HepG2 (cell line): ENCODE results near the gene KLF6. TPM values are rescaled to one million over a fixed set of nuclear protein-coding genes. Genes with fewer than 3 reads are reported as not detected.

Experiments used
- ATAC-seq: fragments of 200-7000 bp; cut with Tn5 transposase; 3 replicates; pipeline ENCODE4 v1.9.1; 2020; ENCODE audit warnings: mild to moderate bottlenecking, moderate library complexity
- BruUV-seq: library from RNA; stranded (reverse); fragments of 400-500 nt; replicated peaks from 2 replicates; lab custom pipeline; 2021; lab: Mats Ljungman, UMichigan
- CTCF ChIA-PET: fragments of 300-600 bp; formaldehyde crosslinking; extraction: SDS; loops from one replicate; lab custom pipeline; 2021; ENCODE audit warnings: low total read pairs, inconsistent platforms, low intra/inter-chr PET ratio; lab: Yijun Ruan, JAX
- POLR2A ChIA-PET: fragments of 350-600 bp; sonication (Branson Sonifier 250); formaldehyde crosslinking; loops from one replicate; lab custom pipeline; 2020; ENCODE audit warnings: antibody characterized with exemption, inconsistent platforms; lab: Yijun Ruan, JAX
- DNase-seq: peaks from one replicate; pipeline ENCODE4 v3.0.0-alpha.2; 2015; ENCODE audit warnings: low spot score
- FAIRE-seq: peaks from 3 replicates; lab custom pipeline; 2011; peaks lifted over from hg19 to GRCh38; lab: Jason Lieb, UNC
- H2AFZ ChIP-seq: one replicate; pipeline ENCODE4 v1.6.1; 2011; ENCODE audit warnings: low read length, inconsistent platforms
- H3K27ac ChIP-seq: fragments of 300-600 bp; 3 replicates; pipeline ENCODE4 v1.8.0; 2011; ENCODE audit warnings: mixed run types, mild to moderate bottlenecking, mixed read lengths, low read length, inconsistent platforms; ENCODE audit not compliant: insufficient read depth; ENCODE audit errors: extremely low read length
- H3K27me3 ChIP-seq, 2 experiments: fragments of 200-600 bp in 1 of 2; 2 replicates in 1 of 2; 3 replicates in 1 of 2; pipeline versions ENCODE4 v1.6.0 to v1.8.0; 2011; ENCODE audit warnings: low read length in 2 of 2, mild to moderate bottlenecking in 2 of 2, moderate library complexity in 2 of 2, inconsistent platforms in 1 of 2; ENCODE audit not compliant: insufficient read depth in 2 of 2, control insufficient read depth in 1 of 2
- H3K36me3 ChIP-seq, 2 experiments: fragments of 200-600 bp in 1 of 2; replicated peaks in 1 of 2; 2 replicates in 1 of 2; 3 replicates in 1 of 2; pipeline versions ENCODE4 v1.5.1 to v1.8.0; 2011; ENCODE audit warnings: low read length in 2 of 2, inconsistent platforms in 1 of 2; ENCODE audit not compliant: insufficient read depth in 2 of 2, control insufficient read depth in 1 of 2
- H3K4me1 ChIP-seq: 2 replicates; pipeline ENCODE4 v1.5.1; 2012; ENCODE audit warnings: low read length, inconsistent platforms; ENCODE audit not compliant: insufficient read depth
- H3K4me2 ChIP-seq: 2 replicates; pipeline ENCODE4 v1.6.0; 2011; ENCODE audit warnings: low read depth, low read length, inconsistent platforms
- H3K4me3 ChIP-seq, 3 experiments: fragments of 200-600 bp in 1 of 3; sonication (generic), shearing (Covaris generic) in 1 of 3; replicated peaks in 1 of 3; 2 replicates each; pipeline ENCODE4 v1.5.1; 2011 to 2016; ENCODE audit warnings: low read length in 3 of 3, inconsistent platforms in 2 of 3, low read depth in 2 of 3, mild to moderate bottlenecking in 2 of 3, control low read depth in 1 of 3, mixed read lengths in 1 of 3; ENCODE audit not compliant: insufficient read depth in 1 of 3
- H3K79me2 ChIP-seq: one replicate; pipeline ENCODE4 v1.6.1; 2011; ENCODE audit warnings: low read length, inconsistent platforms; ENCODE audit not compliant: insufficient read depth
- H3K9ac ChIP-seq: 2 replicates; pipeline ENCODE4 v1.6.0; 2011; ENCODE audit warnings: mild to moderate bottlenecking, low read depth, low read length, inconsistent platforms; ENCODE audit not compliant: insufficient read depth
- H3K9me3 ChIP-seq: 2 replicates; pipeline ENCODE4 v1.5.1; 2012; ENCODE audit warnings: mild to moderate bottlenecking, low read length
- H4K20me1 ChIP-seq: 2 replicates; pipeline ENCODE4 v1.6.0; 2011; ENCODE audit warnings: inconsistent platforms, mild to moderate bottlenecking, low read length, moderate library complexity; ENCODE audit not compliant: insufficient read depth
- ASH2L ChIP-seq: fragments of 300-600, 200-600 bp; sonication (generic); IDR thresholded peaks from 2 replicates; pipeline ENCODE4 v1.7.0; 2017; ENCODE audit warnings: low read depth, mild to moderate bottlenecking, moderate library complexity, mixed read lengths, low read length; ENCODE audit not compliant: insufficient read length
- BHLHE40 ChIP-seq: IDR thresholded peaks from 2 replicates; pipeline ENCODE4 v1.6.1; 2011; ENCODE audit warnings: low read length, improper control_type of control experiment
- POLR2A ChIP-seq, 2 experiments: IDR thresholded peaks; 2 replicates each; pipeline ENCODE4 v1.6.1; 2011; ENCODE audit warnings: low read depth in 2 of 2, low read length in 2 of 2, mild to moderate bottlenecking in 1 of 2, moderate library complexity in 1 of 2; ENCODE audit not compliant: insufficient read depth in 1 of 2
- POLR2G ChIP-seq: fragments of 200-400 bp; formaldehyde crosslinking; IDR thresholded peaks from 2 replicates; pipeline ENCODE4 v1.6.1; 2018; ENCODE audit warnings: mild to moderate bottlenecking, low read depth, low read length, moderate library complexity
- RBM22 ChIP-seq: fragments of 200-400 bp; formaldehyde crosslinking; optimal IDR thresholded peaks from 2 replicates; pipeline ENCODE3; 2017; ENCODE audit warnings: mild to moderate bottlenecking, low read length, moderate library complexity
- RFX1 ChIP-seq: fragments of 450-650 bp; IDR thresholded peaks from 2 replicates; pipeline ENCODE4 v1.6.1; 2017
- SIN3A ChIP-seq: IDR thresholded peaks from 2 replicates; pipeline ENCODE4 v1.6.1; 2011; ENCODE audit warnings: low read depth, mild to moderate bottlenecking, control low read depth, low read length, borderline replicate concordance
- ZNF879 ChIP-seq: sonication (generic); formaldehyde crosslinking; IDR thresholded peaks from 2 replicates; pipeline ENCODE4 v1.8.1; 2023; ENCODE audit warnings: missing genetic modification reagents
- WGBS: methylation state at CpG from one replicate; pipeline ENCODE4 v1.1.6; 2017; ENCODE audit warnings: low lambda C conversion rate; 5-methylcytosine and 5-hydroxymethylcytosine counted together
- in situ Hi-C: cut with HindIII; loops from 2 replicates; pipeline ENCODE4 v1.10.0; 2017; ENCODE audit warnings: low pct_unique_long_range_greater_than_20kb; ENCODE audit not compliant: extremely low pct_ligation_motif_present
- intact Hi-C: fragments of 100-400 bp; cut with micrococcal nuclease; formaldehyde crosslinking; loops from one replicate; pipeline ENCODE4 v1.10.0; 2022; ENCODE audit not compliant: unreplicated experiment
- polyA plus RNA-seq, 8 experiments: library from polyadenylated mRNA; depleted of rRNA in 3 of 8; stranded (reverse) in 7 of 8; unstranded in 1 of 8; fragments of >200 nt; fragmentation: Illumina TruSeq in 4 of 8; extraction: Trizol in 4 of 8; gene quantifications; 2 replicates each; pipeline versions ENCODE4 v1.2.1 to v1.2.3, GENCODE V29; 2011 to 2016; ENCODE audit warnings: low read depth in 4 of 8, missing spikeins in 1 of 8, mixed read lengths in 1 of 8; ENCODE audit not compliant: insufficient read depth in 1 of 8
- total RNA-seq, 5 experiments: library from RNA; depleted of rRNA; stranded (reverse); fragments of >200 nt; fragmentation: Illumina TruSeq; extraction: Trizol; gene quantifications; 2 replicates each; pipeline ENCODE4 v1.2.3, GENCODE V29; 2016; ENCODE audit warnings: low read depth in 1 of 5
- TF ChIP-seq, protein P1 (sequence below): sonication (generic); formaldehyde crosslinking; IDR thresholded peaks from 2 replicates; pipeline ENCODE4 v1.4.0; 2020; ENCODE audit warnings: mild to moderate bottlenecking, missing genetic modification reagents

The KLF6 gene
- total and polyA plus RNA-seq, 2 of the 13 experiments (the other 11 are each of a cell fraction or from before 2014, with no cell fraction given) = 27.0 to 71.9 TPM

DNA sequence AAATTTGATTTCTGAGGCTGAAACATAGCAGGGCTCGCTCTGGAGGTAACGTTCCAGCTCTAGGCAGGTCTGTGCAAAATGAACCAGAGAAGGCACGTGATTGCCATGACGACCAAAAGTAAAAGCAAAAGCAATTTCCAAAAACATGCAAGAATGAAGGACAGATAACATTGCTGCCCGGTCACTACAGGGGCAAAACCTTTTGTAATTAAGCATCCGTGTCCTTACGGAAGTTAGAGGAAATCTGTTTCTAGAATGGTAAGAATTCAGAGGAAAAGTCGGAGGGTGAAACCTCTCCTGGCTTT is 2.9 kb downstream of the KLF6 start:
- Histone ChIP-seq H3K27me3 (no peaks in the 10 kb centered on the region; a peak in 1 of 5 replicates), H4K20me1 (peaks cover 64% of the 10 kb centered on the region), H3K36me3 (peaks cover 25 to 53% of the 10 kb centered on the region in 2 experiments), H3K9ac (peak overlapping the region; percentile 99), H3K4me3 (peak overlapping the region; percentile 81 to 98 (median 96)), H2AFZ (no peak overlapping the region), H3K4me1 (peaks cover 62% of the 10 kb centered on the region), H3K79me2 (peaks cover 65% of the 10 kb centered on the region), H3K9me3 (no peaks in the 10 kb centered on the region), H3K4me2 (peak overlapping the region; percentile 80), H3K27ac (peak overlapping the region; percentile 99)
- no peak for TF ChIP-seq ZNF879 (CRISPR knock-in tag)
- TF ChIP-seq POLR2G = peak; percentile 55
- TF ChIP-seq RFX1 = peak; percentile 25; the same call in 1 of the 2 replicates
- TF ChIP-seq, protein P1, sequence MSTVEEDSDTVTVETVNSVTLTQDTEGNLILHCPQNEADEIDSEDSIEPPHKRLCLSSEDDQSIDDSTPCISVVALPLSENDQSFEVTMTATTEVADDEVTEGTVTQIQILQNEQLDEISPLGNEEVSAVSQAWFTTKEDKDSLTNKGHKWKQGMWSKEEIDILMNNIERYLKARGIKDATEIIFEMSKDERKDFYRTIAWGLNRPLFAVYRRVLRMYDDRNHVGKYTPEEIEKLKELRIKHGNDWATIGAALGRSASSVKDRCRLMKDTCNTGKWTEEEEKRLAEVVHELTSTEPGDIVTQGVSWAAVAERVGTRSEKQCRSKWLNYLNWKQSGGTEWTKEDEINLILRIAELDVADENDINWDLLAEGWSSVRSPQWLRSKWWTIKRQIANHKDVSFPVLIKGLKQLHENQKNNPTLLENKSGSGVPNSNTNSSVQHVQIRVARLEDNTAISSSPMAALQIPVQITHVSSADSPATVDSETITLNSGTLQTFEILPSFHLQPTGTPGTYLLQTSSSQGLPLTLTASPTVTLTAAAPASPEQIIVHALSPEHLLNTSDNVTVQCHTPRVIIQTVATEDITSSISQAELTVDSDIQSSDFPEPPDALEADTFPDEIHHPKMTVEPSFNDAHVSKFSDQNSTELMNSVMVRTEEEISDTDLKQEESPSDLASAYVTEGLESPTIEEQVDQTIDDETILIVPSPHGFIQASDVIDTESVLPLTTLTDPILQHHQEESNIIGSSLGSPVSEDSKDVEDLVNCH (CRISPR knock-in tag) = no peak
- TF ChIP-seq BHLHE40 = 0 out of 2 replicates have a peak, but pooled peaks have one; percentile 31
- peak; percentile 10 for TF ChIP-seq ASH2L
- TF ChIP-seq SIN3A = 0 out of 2 replicates have a peak, but pooled peaks have one; percentile 18
- TF ChIP-seq POLR2A (IDR thresholded peaks at IDR 0.05; ENCODE audit: insufficient read depth in 1 of 2, low read depth in 2 of 2, low read length in 2 of 2) = peak in 1 of 2 experiments; percentile 31; a peak in 1 of 4 replicates
- TF ChIP-seq RBM22 = peak; percentile 37
- intact Hi-C loops = loop anchor here (5.0 kb wide), 1 partner anchor 875 kb away; no protein-coding TSS in a partner anchor
- DNase-seq = no peak
- WGBS = 55% methylated on average over 8 of the region's 8 CpGs
- ChIA-PET CTCF (no interaction called here), POLR2A (interaction anchor here (1.6 to 5.5 kb wide), 5 partner anchors 17 to 106 kb away, joined by 7 to 129 read pairs (median 51); no protein-coding TSS in a partner anchor)
- BruUV-seq = no TSS peak
- no peak for ATAC-seq
- FAIRE-seq = no peak
- in situ Hi-C loops = loop anchor here (5.0 kb wide), 1 partner anchor 105 kb away; no protein-coding TSS in a partner anchor
